Aorta (tissue), 5 donors: ENCODE measurements around the gene DSCAML1. TPM values are rescaled to one million over a fixed set of nuclear protein-coding genes. Genes with fewer than 3 reads are reported as not detected.

Experiments used
- ATAC-seq: fragments of 200-7000 bp; cut with Tn5 transposase; one replicate; pipeline ENCODE4 v1.9.1; 2022; ENCODE audit warnings: moderate library complexity; ENCODE audit not compliant: low FRiP score
- DNase-seq, 2 donors: peaks; one replicate each; pipeline ENCODE4 v3.0.0-alpha.2; 2020
- H3K27ac ChIP-seq, 2 donors: one replicate each; pipeline ENCODE4 v1.5.1; 2013; ENCODE audit warnings: low read length in 2 of 2, mild to moderate bottlenecking in 2 of 2, moderate library complexity in 2 of 2, control low read depth in 1 of 2, inconsistent platforms in 1 of 2, low read depth in 1 of 2
- H3K27me3 ChIP-seq, 2 donors: one replicate each; pipeline ENCODE4 v1.6.1; 2013; ENCODE audit warnings: control low read depth in 1 of 2, low read length in 1 of 2, mild to moderate bottlenecking in 1 of 2, moderate library complexity in 1 of 2; ENCODE audit not compliant: insufficient read depth in 2 of 2, control insufficient read depth in 1 of 2
- H3K36me3 ChIP-seq, 2 donors: one replicate each; pipeline ENCODE4 v1.6.1; 2013; ENCODE audit warnings: control low read depth in 1 of 2, low read length in 1 of 2, mild to moderate bottlenecking in 1 of 2; ENCODE audit not compliant: insufficient read depth in 2 of 2, control insufficient read depth in 1 of 2
- H3K4me1 ChIP-seq, 2 donors: one replicate each; pipeline ENCODE4 v1.6.1; 2013; ENCODE audit warnings: low read length in 2 of 2, control low read depth in 1 of 2, mild to moderate bottlenecking in 1 of 2, moderate library complexity in 1 of 2; ENCODE audit not compliant: insufficient read depth in 2 of 2, control insufficient read depth in 1 of 2
- H3K4me3 ChIP-seq, 2 donors: one replicate each; pipeline ENCODE4 v1.5.1; 2013; ENCODE audit warnings: low read length in 2 of 2, control low read depth in 1 of 2, mild to moderate bottlenecking in 1 of 2
- H3K9me3 ChIP-seq: one replicate; pipeline ENCODE4 v1.6.1; 2013; ENCODE audit warnings: mild to moderate bottlenecking, low read length; ENCODE audit not compliant: control insufficient read depth
- WGBS, 2 donors: extraction: QIAGEN DNeasy Blood & Tissue Kit; methylation state at CpG; one replicate each; pipeline ENCODE4 v1.1.7; 2013; 5-methylcytosine and 5-hydroxymethylcytosine counted together
- intact Hi-C, 2 donors: fragments of 100-400 bp; cut with DNase I; formaldehyde crosslinking; loops; one replicate each; pipeline versions ENCODE4 v1.14.2 to v1.15.0; 2022
- polyA plus RNA-seq, 2 donors: library from polyadenylated mRNA; stranded (reverse); fragments of 200-250 nt; gene quantifications; one replicate each; pipeline ENCODE4 v1.2.3, GENCODE V29; 2013
- total RNA-seq, 2 donors: library from RNA; stranded (reverse); fragmentation: NEBNext Ultra II Directional; extraction: Animal tissue kit (Norgen Biotek cat#: 25700); gene quantifications; one replicate each; pipeline ENCODE4 v1.2.1, GENCODE V29; 2021
- donor health status: healthy with polysubstance abuse.
- donor health status: Bipolar disorder and iron deficiency.
- donor health status: DM: no; HTN: no; CAD: no.
- donor health status: DM: no; HTN: no; CAD: no.
- donor health status: DM: yes; HTN: yes; CAD: no.

Gene DSCAML1
- total and polyA plus RNA-seq, 4 donors: 0.13 to 2.2 (median 0.58) TPM; not detected in 1

GRCh38 chr11:117569911-117570310 lies 227.1 kb downstream of the DSCAML1 start:
- Histone ChIP-seq H3K36me3 (no peaks in the 10 kb centered on the region), H3K4me1 (no peaks in the 10 kb centered on the region), H3K4me3 (no peak overlapping the region), H3K27me3 (peaks cover 0 to 2% of the 10 kb centered on the region in 2 donors), H3K27ac (no peak overlapping the region), H3K9me3 (peaks cover 2% of the 10 kb centered on the region)
- 72 to 80% methylated on average over 9 of the region's 9 CpGs for WGBS, 2 donors
- ATAC-seq (no peak), DNase-seq (no peak)
- intact Hi-C loops: no loop called here

- DNase-seq: peak in 1 of 2 donors; percentile 8
- Histone ChIP-seq H3K27ac (no peak overlapping the region), H3K36me3 (no peaks in the 10 kb centered on the region), H3K9me3 (peaks cover 2% of the 10 kb centered on the region), H3K27me3 (peaks cover 0 to 2% of the 10 kb centered on the region in 2 donors), H3K4me1 (no peaks in the 10 kb centered on the region), H3K4me3 (no peak overlapping the region)
- 45 to 47% methylated on average over 4 of the region's 4 CpGs for WGBS, 2 donors
- no peak for ATAC-seq
- intact Hi-C loops: no loop called here
Measured at GRCh38 chr11:117565709-117566108, 231.3 kb downstream of the DSCAML1 start.

GRCh38 chr11:117564321-117564720 lies 232.7 kb downstream of the DSCAML1 start:
- no peaks in the 10 kb centered on the region for H3K36me3 ChIP-seq
- H3K27me3 ChIP-seq: peaks cover 0 to 2% of the 10 kb centered on the region in 2 donors
- no peak overlapping the region for H3K4me3 ChIP-seq
- H3K27ac ChIP-seq: no peak overlapping the region
- intact Hi-C loops: no loop called here
- no peaks in the 10 kb centered on the region for H3K9me3 ChIP-seq
- 62 to 72% methylated on average over 4 of the region's 4 CpGs for WGBS, 2 donors
- DNase-seq (no peak), ATAC-seq (no peak)
- no peaks in the 10 kb centered on the region for H3K4me1 ChIP-seq

GRCh38 chr11:117563556-117563955 lies 233.5 kb downstream of the DSCAML1 start:
- no peak for DNase-seq
- intact Hi-C loops: no loop called here
- Histone ChIP-seq H3K36me3 (no peaks in the 10 kb centered on the region), H3K27me3 (peaks cover 0 to 2% of the 10 kb centered on the region in 2 donors), H3K27ac (no peak overlapping the region), H3K9me3 (no peaks in the 10 kb centered on the region), H3K4me3 (no peak overlapping the region), H3K4me1 (no peaks in the 10 kb centered on the region)
- no peak for ATAC-seq
- 88 to 89% methylated on average over 7 of the region's 7 CpGs for WGBS, 2 donors

- Histone ChIP-seq H3K9me3 (no peaks in the 10 kb centered on the region), H3K4me3 (no peak overlapping the region), H3K27me3 (peaks cover 0 to 2% of the 10 kb centered on the region in 2 donors), H3K27ac (no peak overlapping the region), H3K4me1 (no peaks in the 10 kb centered on the region), H3K36me3 (no peaks in the 10 kb centered on the region)
- DNase-seq (no peak), ATAC-seq (no peak)
- 8 to 16% methylated on average over 6 of the region's 6 CpGs for WGBS, 2 donors
- intact Hi-C loops: no loop called here
Measured at GRCh38 chr11:117562136-117562535, 234.9 kb downstream of the DSCAML1 start.

GRCh38 chr11:117560780-117561530 lies 236.1 kb downstream of the DSCAML1 start:
- DNase-seq (no peak), ATAC-seq (no peak)
- 76 to 79% methylated on average over 5 of the region's 5 CpGs for WGBS, 2 donors
- Histone ChIP-seq H3K4me1 (no peaks in the 10 kb centered on the region), H3K4me3 (no peak overlapping the region), H3K9me3 (no peaks in the 10 kb centered on the region), H3K27me3 (peaks cover 0 to 2% of the 10 kb centered on the region in 2 donors), H3K27ac (no peak overlapping the region), H3K36me3 (no peaks in the 10 kb centered on the region)
- intact Hi-C loops: no loop called here

- intact Hi-C loops: no loop called here
- WGBS, 2 donors: 37 to 62% methylated on average over 5 of the region's 5 CpGs
Measured at GRCh38 chr11:117559698-117560097, 237.3 kb downstream of the DSCAML1 start.

GRCh38 chr11:117557361-117557760 lies 239.7 kb downstream of the DSCAML1 start:
- no peak overlapping the region for H3K27ac ChIP-seq
- H3K4me1 ChIP-seq: no peaks in the 10 kb centered on the region
- H3K36me3 ChIP-seq: no peaks in the 10 kb centered on the region
- DNase-seq (no peak), ATAC-seq (no peak)
- no peaks in the 10 kb centered on the region for H3K9me3 ChIP-seq
- H3K27me3 ChIP-seq: no peaks in the 10 kb centered on the region
- no peak overlapping the region for H3K4me3 ChIP-seq
- intact Hi-C loops: no loop called here
- 19 to 26% methylated on average over 7 of the region's 7 CpGs for WGBS, 2 donors

More at GRCh38 chr11:117559698-117560097, 237.3 kb downstream of the DSCAML1 start:
- Histone ChIP-seq H3K4me3 (no peak overlapping the region), H3K27ac (no peak overlapping the region), H3K4me1 (no peaks in the 10 kb centered on the region), H3K27me3 (no peaks in the 10 kb centered on the region), H3K36me3 (no peaks in the 10 kb centered on the region), H3K9me3 (no peaks in the 10 kb centered on the region)
- no peak for DNase-seq
- no peak for ATAC-seq
